ENCODE data around the gene NUP210. TPM values are rescaled to one million over a fixed set of nuclear protein-coding genes. Genes with fewer than 3 reads are reported as not detected.

Gene NUP210
- total and polyA plus RNA-seq, 2 experiments from 2014 or later = 13.8 to 73.9 TPM

DNA sequence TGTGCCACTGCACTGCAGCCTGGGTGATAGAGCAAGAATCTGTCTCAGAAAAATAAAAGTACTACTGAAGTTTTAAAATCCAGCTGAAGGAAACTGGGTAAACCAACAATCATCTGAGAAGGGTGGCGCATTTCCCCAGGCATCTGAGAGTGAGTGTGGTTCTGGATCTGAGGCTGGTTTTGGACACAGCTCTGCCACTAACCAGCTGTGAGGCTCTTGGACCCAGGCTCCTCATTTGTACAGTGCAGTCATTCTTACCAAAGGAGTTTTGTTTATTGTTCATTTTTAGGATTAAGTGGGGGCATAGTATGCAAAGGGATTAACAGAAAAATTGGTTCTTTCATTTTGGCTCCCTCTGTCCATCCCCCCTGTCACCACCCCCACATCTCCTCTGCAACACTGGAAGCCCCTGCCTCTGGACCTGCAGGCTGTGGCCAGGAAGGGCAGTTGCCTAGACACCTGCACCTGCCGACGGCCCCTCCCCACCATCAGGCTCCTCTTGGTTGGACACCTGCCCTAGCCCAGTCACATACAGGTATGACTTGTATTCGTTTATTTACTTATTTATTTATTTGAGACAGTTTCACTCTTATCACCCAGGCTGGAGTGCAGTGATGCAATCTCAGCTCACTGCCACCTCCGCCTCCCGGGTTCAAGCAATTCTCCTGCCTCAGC is 8.8 kb downstream of the NUP210 start:
- Histone ChIP-seq H3K27ac (ENCODE audit: low read depth) (no peak overlapping the region), H2AFZ (no peak overlapping the region), H3K79me2 (replicated peaks; ENCODE audit: insufficient read depth) (peaks cover 30% of the 10 kb centered on the region), H3K27me3 (ENCODE audit: insufficient read depth) (no peaks in the 10 kb centered on the region), H4K20me1 (replicated peaks; ENCODE audit: insufficient read depth) (peaks cover 6% of the 10 kb centered on the region), H3K9me2 (ENCODE audit: insufficient read depth) (no peaks in the 10 kb centered on the region), H3K4me2 (no peak overlapping the region), H3K4me3 (no peak overlapping the region), H3K36me3 (ENCODE audit: insufficient read depth) (no peaks in the 10 kb centered on the region; the same call in 1 of the 2 replicates), H3K4me1 (ENCODE audit: insufficient read depth) (0 out of 2 replicates have a peak, but pooled peaks cover 4% of the 10 kb centered on the region), H3F3A (replicated peaks; ENCODE audit: low read depth) (no peaks in the 10 kb centered on the region)
- TF ChIP-seq, protein P1, sequence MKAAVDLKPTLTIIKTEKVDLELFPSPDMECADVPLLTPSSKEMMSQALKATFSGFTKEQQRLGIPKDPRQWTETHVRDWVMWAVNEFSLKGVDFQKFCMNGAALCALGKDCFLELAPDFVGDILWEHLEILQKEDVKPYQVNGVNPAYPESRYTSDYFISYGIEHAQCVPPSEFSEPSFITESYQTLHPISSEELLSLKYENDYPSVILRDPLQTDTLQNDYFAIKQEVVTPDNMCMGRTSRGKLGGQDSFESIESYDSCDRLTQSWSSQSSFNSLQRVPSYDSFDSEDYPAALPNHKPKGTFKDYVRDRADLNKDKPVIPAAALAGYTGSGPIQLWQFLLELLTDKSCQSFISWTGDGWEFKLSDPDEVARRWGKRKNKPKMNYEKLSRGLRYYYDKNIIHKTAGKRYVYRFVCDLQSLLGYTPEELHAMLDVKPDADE (IDR thresholded peaks at IDR 0.05) = no peak
- TF ChIP-seq ZNF114 (CRISPR knock-in tag; IDR thresholded peaks at IDR 0.05) (no peak), STAT1 (IDR thresholded peaks at IDR 0.05; ENCODE audit: unreplicated experiment) (no peak), EZH2 (IDR thresholded peaks at IDR 0.05; ENCODE audit: low read depth, unreplicated experiment) (no peak), POLR2AphosphoS5 (IDR thresholded peaks at IDR 0.05; ENCODE audit: low read depth) (no peak), NANOG (IDR thresholded peaks at IDR 0.05; ENCODE audit: borderline replicate concordance) (no peak), EZH2phosphoT487 (IDR thresholded peaks at IDR 0.05; ENCODE audit: unreplicated experiment) (no peak), CREB1 (CRISPR knock-in tag; IDR thresholded peaks at IDR 0.05; ENCODE audit: low read depth) (no peak), ZNF331 (CRISPR knock-in tag; IDR thresholded peaks at IDR 0.05; ENCODE audit: low read depth) (no peak)
- TF ChIP-seq, protein P2, sequence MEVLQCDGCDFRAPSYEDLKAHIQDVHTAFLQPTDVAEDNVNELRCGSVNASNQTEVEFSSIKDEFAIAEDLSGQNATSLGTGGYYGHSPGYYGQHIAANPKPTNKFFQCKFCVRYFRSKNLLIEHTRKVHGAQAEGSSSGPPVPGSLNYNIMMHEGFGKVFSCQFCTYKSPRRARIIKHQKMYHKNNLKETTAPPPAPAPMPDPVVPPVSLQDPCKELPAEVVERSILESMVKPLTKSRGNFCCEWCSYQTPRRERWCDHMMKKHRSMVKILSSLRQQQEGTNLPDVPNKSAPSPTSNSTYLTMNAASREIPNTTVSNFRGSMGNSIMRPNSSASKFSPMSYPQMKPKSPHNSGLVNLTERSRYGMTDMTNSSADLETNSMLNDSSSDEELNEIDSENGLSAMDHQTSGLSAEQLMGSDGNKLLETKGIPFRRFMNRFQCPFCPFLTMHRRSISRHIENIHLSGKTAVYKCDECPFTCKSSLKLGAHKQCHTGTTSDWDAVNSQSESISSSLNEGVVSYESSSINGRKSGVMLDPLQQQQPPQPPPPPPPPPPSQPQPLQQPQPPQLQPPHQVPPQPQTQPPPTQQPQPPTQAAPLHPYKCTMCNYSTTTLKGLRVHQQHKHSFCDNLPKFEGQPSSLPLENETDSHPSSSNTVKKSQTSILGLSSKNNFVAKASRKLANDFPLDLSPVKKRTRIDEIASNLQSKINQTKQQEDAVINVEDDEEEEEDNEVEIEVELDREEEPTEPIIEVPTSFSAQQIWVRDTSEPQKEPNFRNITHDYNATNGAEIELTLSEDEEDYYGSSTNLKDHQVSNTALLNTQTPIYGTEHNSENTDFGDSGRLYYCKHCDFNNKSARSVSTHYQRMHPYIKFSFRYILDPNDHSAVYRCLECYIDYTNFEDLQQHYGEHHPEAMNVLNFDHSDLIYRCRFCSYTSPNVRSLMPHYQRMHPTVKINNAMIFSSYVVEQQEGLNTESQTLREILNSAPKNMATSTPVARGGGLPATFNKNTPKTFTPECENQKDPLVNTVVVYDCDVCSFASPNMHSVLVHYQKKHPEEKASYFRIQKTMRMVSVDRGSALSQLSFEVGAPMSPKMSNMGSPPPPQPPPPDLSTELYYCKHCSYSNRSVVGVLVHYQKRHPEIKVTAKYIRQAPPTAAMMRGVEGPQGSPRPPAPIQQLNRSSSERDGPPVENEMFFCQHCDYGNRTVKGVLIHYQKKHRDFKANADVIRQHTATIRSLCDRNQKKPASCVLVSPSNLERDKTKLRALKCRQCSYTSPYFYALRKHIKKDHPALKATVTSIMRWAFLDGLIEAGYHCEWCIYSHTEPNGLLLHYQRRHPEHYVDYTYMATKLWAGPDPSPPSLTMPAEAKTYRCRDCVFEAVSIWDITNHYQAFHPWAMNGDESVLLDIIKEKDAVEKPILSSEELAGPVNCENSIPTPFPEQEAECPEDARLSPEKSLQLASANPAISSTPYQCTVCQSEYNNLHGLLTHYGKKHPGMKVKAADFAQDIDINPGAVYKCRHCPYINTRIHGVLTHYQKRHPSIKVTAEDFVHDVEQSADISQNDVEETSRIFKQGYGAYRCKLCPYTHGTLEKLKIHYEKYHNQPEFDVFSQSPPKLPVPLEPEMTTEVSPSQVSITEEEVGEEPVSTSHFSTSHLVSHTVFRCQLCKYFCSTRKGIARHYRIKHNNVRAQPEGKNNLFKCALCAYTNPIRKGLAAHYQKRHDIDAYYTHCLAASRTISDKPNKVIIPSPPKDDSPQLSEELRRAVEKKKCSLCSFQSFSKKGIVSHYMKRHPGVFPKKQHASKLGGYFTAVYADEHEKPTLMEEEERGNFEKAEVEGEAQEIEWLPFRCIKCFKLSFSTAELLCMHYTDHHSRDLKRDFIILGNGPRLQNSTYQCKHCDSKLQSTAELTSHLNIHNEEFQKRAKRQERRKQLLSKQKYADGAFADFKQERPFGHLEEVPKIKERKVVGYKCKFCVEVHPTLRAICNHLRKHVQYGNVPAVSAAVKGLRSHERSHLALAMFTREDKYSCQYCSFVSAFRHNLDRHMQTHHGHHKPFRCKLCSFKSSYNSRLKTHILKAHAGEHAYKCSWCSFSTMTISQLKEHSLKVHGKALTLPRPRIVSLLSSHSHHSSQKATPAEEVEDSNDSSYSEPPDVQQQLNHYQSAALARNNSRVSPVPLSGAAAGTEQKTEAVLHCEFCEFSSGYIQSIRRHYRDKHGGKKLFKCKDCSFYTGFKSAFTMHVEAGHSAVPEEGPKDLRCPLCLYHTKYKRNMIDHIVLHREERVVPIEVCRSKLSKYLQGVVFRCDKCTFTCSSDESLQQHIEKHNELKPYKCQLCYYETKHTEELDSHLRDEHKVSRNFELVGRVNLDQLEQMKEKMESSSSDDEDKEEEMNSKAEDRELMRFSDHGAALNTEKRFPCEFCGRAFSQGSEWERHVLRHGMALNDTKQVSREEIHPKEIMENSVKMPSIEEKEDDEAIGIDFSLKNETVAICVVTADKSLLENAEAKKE (CRISPR knock-in tag; IDR thresholded peaks at IDR 0.05) = no peak
- TF ChIP-seq, protein P3, sequence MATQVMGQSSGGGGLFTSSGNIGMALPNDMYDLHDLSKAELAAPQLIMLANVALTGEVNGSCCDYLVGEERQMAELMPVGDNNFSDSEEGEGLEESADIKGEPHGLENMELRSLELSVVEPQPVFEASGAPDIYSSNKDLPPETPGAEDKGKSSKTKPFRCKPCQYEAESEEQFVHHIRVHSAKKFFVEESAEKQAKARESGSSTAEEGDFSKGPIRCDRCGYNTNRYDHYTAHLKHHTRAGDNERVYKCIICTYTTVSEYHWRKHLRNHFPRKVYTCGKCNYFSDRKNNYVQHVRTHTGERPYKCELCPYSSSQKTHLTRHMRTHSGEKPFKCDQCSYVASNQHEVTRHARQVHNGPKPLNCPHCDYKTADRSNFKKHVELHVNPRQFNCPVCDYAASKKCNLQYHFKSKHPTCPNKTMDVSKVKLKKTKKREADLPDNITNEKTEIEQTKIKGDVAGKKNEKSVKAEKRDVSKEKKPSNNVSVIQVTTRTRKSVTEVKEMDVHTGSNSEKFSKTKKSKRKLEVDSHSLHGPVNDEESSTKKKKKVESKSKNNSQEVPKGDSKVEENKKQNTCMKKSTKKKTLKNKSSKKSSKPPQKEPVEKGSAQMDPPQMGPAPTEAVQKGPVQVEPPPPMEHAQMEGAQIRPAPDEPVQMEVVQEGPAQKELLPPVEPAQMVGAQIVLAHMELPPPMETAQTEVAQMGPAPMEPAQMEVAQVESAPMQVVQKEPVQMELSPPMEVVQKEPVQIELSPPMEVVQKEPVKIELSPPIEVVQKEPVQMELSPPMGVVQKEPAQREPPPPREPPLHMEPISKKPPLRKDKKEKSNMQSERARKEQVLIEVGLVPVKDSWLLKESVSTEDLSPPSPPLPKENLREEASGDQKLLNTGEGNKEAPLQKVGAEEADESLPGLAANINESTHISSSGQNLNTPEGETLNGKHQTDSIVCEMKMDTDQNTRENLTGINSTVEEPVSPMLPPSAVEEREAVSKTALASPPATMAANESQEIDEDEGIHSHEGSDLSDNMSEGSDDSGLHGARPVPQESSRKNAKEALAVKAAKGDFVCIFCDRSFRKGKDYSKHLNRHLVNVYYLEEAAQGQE (IDR thresholded peaks at IDR 0.05; ENCODE audit: unreplicated experiment) = no peak
- TF ChIP-seq, protein P4, sequence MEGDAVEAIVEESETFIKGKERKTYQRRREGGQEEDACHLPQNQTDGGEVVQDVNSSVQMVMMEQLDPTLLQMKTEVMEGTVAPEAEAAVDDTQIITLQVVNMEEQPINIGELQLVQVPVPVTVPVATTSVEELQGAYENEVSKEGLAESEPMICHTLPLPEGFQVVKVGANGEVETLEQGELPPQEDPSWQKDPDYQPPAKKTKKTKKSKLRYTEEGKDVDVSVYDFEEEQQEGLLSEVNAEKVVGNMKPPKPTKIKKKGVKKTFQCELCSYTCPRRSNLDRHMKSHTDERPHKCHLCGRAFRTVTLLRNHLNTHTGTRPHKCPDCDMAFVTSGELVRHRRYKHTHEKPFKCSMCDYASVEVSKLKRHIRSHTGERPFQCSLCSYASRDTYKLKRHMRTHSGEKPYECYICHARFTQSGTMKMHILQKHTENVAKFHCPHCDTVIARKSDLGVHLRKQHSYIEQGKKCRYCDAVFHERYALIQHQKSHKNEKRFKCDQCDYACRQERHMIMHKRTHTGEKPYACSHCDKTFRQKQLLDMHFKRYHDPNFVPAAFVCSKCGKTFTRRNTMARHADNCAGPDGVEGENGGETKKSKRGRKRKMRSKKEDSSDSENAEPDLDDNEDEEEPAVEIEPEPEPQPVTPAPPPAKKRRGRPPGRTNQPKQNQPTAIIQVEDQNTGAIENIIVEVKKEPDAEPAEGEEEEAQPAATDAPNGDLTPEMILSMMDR (conservative IDR thresholded peaks at IDR 0.05; ENCODE audit: low read depth in 2 of 2) = no peak
- peaks cover 17% of the 10 kb centered on the region for H3K36me3 Mint-ChIP-seq (ENCODE audit: low read depth)
- no peak overlapping the region for H3K4me3 Mint-ChIP-seq
- ATAC-seq (no peak), DNase-seq (ENCODE audit: low spot score) (no peak)
- H3K27me3 Mint-ChIP-seq (ENCODE audit: insufficient read depth, low read depth, poor library complexity) = peaks cover 9% of the 10 kb centered on the region
- peaks cover 3% of the 10 kb centered on the region; the same call in 2 of the 3 replicates for H3K9me3 Mint-ChIP-seq
- H3K27ac Mint-ChIP-seq = no peak overlapping the region
- H3K4me1 Mint-ChIP-seq = peaks cover 18% of the 10 kb centered on the region

Data from GM23338 (cell line).